Neural progenitor cell (in vitro differentiated cells): ENCODE data around the gene TACC3. TPM values are rescaled to one million over a fixed set of nuclear protein-coding genes. Genes with fewer than 3 reads are reported as not detected.

Experiments used
- DNase-seq: peaks from one replicate; pipeline ENCODE4 v3.0.0-alpha.2; 2016; ENCODE audit warnings: low spot score
- H2AFZ ChIP-seq: fragments of 200-600 bp; sonication (generic); replicated peaks from 2 replicates; pipeline ENCODE4 v1.6.1; 2016; ENCODE audit warnings: antibody characterized with exemption
- H3F3A ChIP-seq: fragments of 200-600 bp; sonication (generic); 2 replicates; pipeline ENCODE4 v1.6.1; 2016; ENCODE audit warnings: antibody characterized with exemption, low read depth
- H3K27ac ChIP-seq: fragments of 200-600 bp; sonication (generic); 2 replicates; pipeline ENCODE4 v1.5.1; 2016; ENCODE audit warnings: mild to moderate bottlenecking
- H3K27me3 ChIP-seq: fragments of 200-600 bp; sonication (generic); 2 replicates; pipeline ENCODE4 v1.6.1; 2016; ENCODE audit warnings: mild to moderate bottlenecking, moderate library complexity
- H3K36me3 ChIP-seq: fragments of 200-600 bp; sonication (generic); 2 replicates; pipeline ENCODE4 v1.5.1; 2016
- H3K4me1 ChIP-seq: fragments of 200-600 bp; sonication (generic); 2 replicates; pipeline ENCODE4 v1.6.1; 2016; ENCODE audit warnings: mixed run types
- H3K4me2 ChIP-seq: fragments of 200-600 bp; sonication (generic); 2 replicates; pipeline ENCODE4 v1.6.1; 2016
- H3K4me3 ChIP-seq: fragments of 200-600 bp; sonication (generic); 2 replicates; pipeline ENCODE4 v1.5.1; 2016
- H3K79me2 ChIP-seq: fragments of 200-600 bp; sonication (generic); 2 replicates; pipeline ENCODE4 v1.6.1; 2016; ENCODE audit warnings: low read depth
- H3K9ac ChIP-seq: fragments of 200-600 bp; sonication (generic); 2 replicates; pipeline ENCODE4 v1.6.1; 2016
- H3K9me3 ChIP-seq: fragments of 200-600 bp; sonication (generic); 2 replicates; pipeline ENCODE4 v1.5.1; 2016; ENCODE audit warnings: low read depth
- H4K20me1 ChIP-seq: fragments of 200-600 bp; sonication (generic); 2 replicates; pipeline ENCODE4 v1.6.1; 2016; ENCODE audit warnings: low read depth
- H3K27ac Mint-ChIP-seq: 3 replicates; pipeline ENCODE4 v1.8.0; 2021; ENCODE audit warnings: mixed read lengths
- H3K27me3 Mint-ChIP-seq: 2 replicates; pipeline ENCODE4 v1.8.0; 2022; ENCODE audit warnings: low read depth, mild to moderate bottlenecking, inconsistent platforms, moderate library complexity, mixed read lengths; ENCODE audit not compliant: insufficient read depth
- H3K36me3 Mint-ChIP-seq: 3 replicates; pipeline ENCODE4 v1.8.0; 2021; ENCODE audit warnings: mixed read lengths
- H3K4me1 Mint-ChIP-seq: 3 replicates; pipeline ENCODE4 v1.8.0; 2021; ENCODE audit warnings: mixed read lengths
- H3K4me3 Mint-ChIP-seq: 3 replicates; pipeline ENCODE4 v1.8.0; 2021; ENCODE audit warnings: mild to moderate bottlenecking, moderate library complexity, mixed read lengths
- H3K9me3 Mint-ChIP-seq: 3 replicates; pipeline ENCODE4 v1.8.0; 2020; ENCODE audit warnings: mixed read lengths
- CTCF ChIP-seq: fragments of 200-600 bp; sonication (generic); IDR thresholded peaks from 2 replicates; pipeline ENCODE4 v1.5.1; 2017; ENCODE audit warnings: antibody characterized with exemption, mild to moderate bottlenecking
- EZH2 ChIP-seq: fragments of 200-600 bp; sonication (generic); IDR thresholded peaks from 2 replicates; pipeline ENCODE4 v1.6.1; 2017; ENCODE audit warnings: antibody characterized with exemption, mild to moderate bottlenecking, moderate library complexity
- EZH2phosphoT487 ChIP-seq: fragments of 200-600 bp; sonication (generic); IDR thresholded peaks from 2 replicates; pipeline ENCODE4 v1.6.1; 2017; ENCODE audit warnings: antibody characterized with exemption
- total RNA-seq: library from RNA; depleted of rRNA; stranded (reverse); fragments of >200 nt; gene quantifications from 2 replicates; pipeline ENCODE4 v1.2.3, GENCODE V29; 2015; ENCODE audit warnings: low replicate concordance

TACC3 gene
- total RNA-seq, 1 donor from 2014 or later, result 68.4 TPM

- Histone ChIP-seq H3K36me3 (peaks cover 5% of the 10 kb centered on the region), H3K4me1 (no peaks in the 10 kb centered on the region), H3K9me3 (no peaks in the 10 kb centered on the region), H3K4me3 (no peak overlapping the region), H3K27me3 (no peaks in the 10 kb centered on the region), H2AFZ (no peak overlapping the region), H3K9ac (no peak overlapping the region), H3F3A (peaks cover 39% of the 10 kb centered on the region), H3K4me2 (no peak overlapping the region), H3K79me2 (peaks cover 63% of the 10 kb centered on the region), H4K20me1 (peaks cover 65% of the 10 kb centered on the region), H3K27ac (no peak overlapping the region)
- Mint-ChIP-seq H3K4me3 (no peak overlapping the region), H3K27ac (no peak overlapping the region), H3K27me3 (peaks cover 2% of the 10 kb centered on the region), H3K4me1 (peaks cover 10% of the 10 kb centered on the region), H3K36me3 (peaks cover 27% of the 10 kb centered on the region), H3K9me3 (no peaks in the 10 kb centered on the region)
- no peak for DNase-seq
- TF ChIP-seq CTCF, result no peak
- no peak for TF ChIP-seq EZH2
- TF ChIP-seq EZH2phosphoT487, result no peak
Measured at GRCh38 chr4:1731180-1731579, 9.9 kb downstream of the TACC3 start.

- H3K36me3 ChIP-seq, result peaks cover 5% of the 10 kb centered on the region
- no peaks in the 10 kb centered on the region for H3K4me1 ChIP-seq
- H3K27me3 ChIP-seq, result no peaks in the 10 kb centered on the region
- no peak overlapping the region for H3K9ac ChIP-seq
- H3K36me3 Mint-ChIP-seq, result peaks cover 25% of the 10 kb centered on the region
- no peaks in the 10 kb centered on the region for H3K9me3 ChIP-seq
- H3K9me3 Mint-ChIP-seq, result no peaks in the 10 kb centered on the region
- H3K4me2 ChIP-seq, result no peak overlapping the region
- peaks cover 46% of the 10 kb centered on the region for H3K79me2 ChIP-seq
- TF ChIP-seq EZH2 (no peak), CTCF (no peak), EZH2phosphoT487 (no peak)
- H3K27ac Mint-ChIP-seq, result no peak overlapping the region
- H3K27ac ChIP-seq, result no peak overlapping the region
- H3F3A ChIP-seq, result peaks cover 25% of the 10 kb centered on the region
- peaks cover 6% of the 10 kb centered on the region for H3K4me1 Mint-ChIP-seq
- no peak overlapping the region for H3K4me3 Mint-ChIP-seq
- no peak overlapping the region for H3K4me3 ChIP-seq
- H2AFZ ChIP-seq, result no peak overlapping the region
- peaks cover 49% of the 10 kb centered on the region for H4K20me1 ChIP-seq
- peaks cover 2% of the 10 kb centered on the region for H3K27me3 Mint-ChIP-seq
- DNase-seq, result no peak
Measured at GRCh38 chr4:1732911-1733310, 11.6 kb downstream of the TACC3 start.

- Histone ChIP-seq H4K20me1 (peaks cover 27% of the 10 kb centered on the region), H3K9me3 (no peaks in the 10 kb centered on the region), H3K4me2 (no peak overlapping the region), H3K9ac (no peak overlapping the region), H2AFZ (no peak overlapping the region), H3K27me3 (no peaks in the 10 kb centered on the region), H3K4me1 (no peaks in the 10 kb centered on the region), H3F3A (peaks cover 8% of the 10 kb centered on the region), H3K27ac (no peak overlapping the region), H3K4me3 (no peak overlapping the region), H3K36me3 (peaks cover 5% of the 10 kb centered on the region), H3K79me2 (peaks cover 23% of the 10 kb centered on the region)
- Mint-ChIP-seq H3K4me3 (no peak overlapping the region), H3K27me3 (peaks cover 10% of the 10 kb centered on the region), H3K36me3 (peaks cover 34% of the 10 kb centered on the region), H3K27ac (no peak overlapping the region), H3K9me3 (no peaks in the 10 kb centered on the region), H3K4me1 (no peaks in the 10 kb centered on the region)
- TF ChIP-seq EZH2phosphoT487 (no peak), EZH2 (no peak), CTCF (no peak)
- DNase-seq, result no peak
Measured at GRCh38 chr4:1735215-1735614, 13.9 kb downstream of the TACC3 start.
